CD14-positive monocyte (primary cell): ENCODE data around the gene CLUH. TPM values are rescaled to one million over a fixed set of nuclear protein-coding genes. Genes with fewer than 3 reads are reported as not detected.
"Not testable (repeated sequence)": the region's sequence is repeated elsewhere in the genome, so short reads cannot be mapped to it uniquely, and the experiment has no call there.

Source experiments
- DNase-seq, 3 donors: peaks; one replicate each; pipeline ENCODE4 v3.0.0-alpha.2; 2011 to 2022
- H2AFZ ChIP-seq: 2 replicates; pipeline ENCODE4 v1.6.0; 2012; ENCODE audit warnings: mild to moderate bottlenecking, low read depth, low read length, inconsistent platforms; ENCODE audit not compliant: insufficient read depth, poor library complexity, severe bottlenecking
- H3K27ac ChIP-seq, 2 donors: 1 replicate in 1 of 2; 2 replicates in 1 of 2; pipeline ENCODE4 v1.5.1; 2012 to 2013; ENCODE audit warnings: low read length in 2 of 2, control low read depth in 1 of 2, inconsistent platforms in 1 of 2, low read depth in 1 of 2, mild to moderate bottlenecking in 1 of 2
- H3K27me3 ChIP-seq, 2 donors: one replicate each; pipeline versions ENCODE4 v1.6.0 to v1.6.1; 2011 to 2013; ENCODE audit warnings: low read length in 2 of 2; ENCODE audit not compliant: control insufficient read depth in 2 of 2, insufficient read depth in 2 of 2
- H3K36me3 ChIP-seq, 2 donors: replicated peaks in 1 of 2; 1 replicate in 1 of 2; 2 replicates in 1 of 2; pipeline versions ENCODE4 v1.5.1 to v1.6.1; 2012 to 2013; ENCODE audit warnings: low read length in 2 of 2, control low read depth in 1 of 2, inconsistent platforms in 1 of 2, mild to moderate bottlenecking in 1 of 2; ENCODE audit not compliant: insufficient read depth in 2 of 2, control insufficient read depth in 1 of 2
- H3K4me1 ChIP-seq, 2 donors: 1 replicate in 1 of 2; 2 replicates in 1 of 2; pipeline versions ENCODE4 v1.5.1 to v1.6.1; 2012 to 2013; ENCODE audit warnings: low read length in 2 of 2, control low read depth in 1 of 2, inconsistent platforms in 1 of 2, mild to moderate bottlenecking in 1 of 2, moderate library complexity in 1 of 2; ENCODE audit not compliant: insufficient read depth in 2 of 2, control insufficient read depth in 1 of 2
- H3K4me2 ChIP-seq: replicated peaks from 2 replicates; pipeline ENCODE3; 2012; ENCODE audit warnings: low read length, moderate library complexity, mild to moderate bottlenecking; ENCODE audit not compliant: poor library complexity, severe bottlenecking; ENCODE audit errors: extremely low read depth
- H3K4me3 ChIP-seq, 3 experiments: fragments of 200-600 bp in 1 of 3; sonication (generic) in 1 of 3; replicated peaks in 1 of 3; 1 replicate in 2 of 3; 2 replicates in 1 of 3; pipeline ENCODE4 v1.5.1; 2011 to 2013; ENCODE audit warnings: low read length in 3 of 3, mild to moderate bottlenecking in 3 of 3, control low read depth in 2 of 3, low read depth in 2 of 3, inconsistent platforms in 1 of 3, moderate library complexity in 1 of 3
- H3K79me2 ChIP-seq: 2 replicates; pipeline ENCODE4 v1.6.0; 2012; ENCODE audit warnings: mild to moderate bottlenecking, control low read depth, inconsistent platforms, low read length, moderate library complexity; ENCODE audit not compliant: insufficient read depth
- H3K9ac ChIP-seq: 2 replicates; pipeline ENCODE4 v1.6.0; 2017; ENCODE audit warnings: low read length, mild to moderate bottlenecking; ENCODE audit not compliant: insufficient read depth, poor library complexity, severe bottlenecking
- H3K9me3 ChIP-seq, 2 donors: replicated peaks in 1 of 2; 1 replicate in 1 of 2; 2 replicates in 1 of 2; pipeline versions ENCODE4 v1.5.1 to v1.6.1; 2012 to 2013; ENCODE audit warnings: low read length in 2 of 2, control low read depth in 1 of 2; ENCODE audit not compliant: control insufficient read depth in 1 of 2, insufficient read depth in 1 of 2
- H4K20me1 ChIP-seq: 2 replicates; pipeline ENCODE4 v1.6.0; 2012; ENCODE audit warnings: mild to moderate bottlenecking, low read length, control low read depth, moderate library complexity; ENCODE audit not compliant: insufficient read depth
- H3K27ac Mint-ChIP-seq, 7 donors: one replicate each; pipeline ENCODE4 v1.8.0; 2020; ENCODE audit warnings: mild to moderate bottlenecking in 7 of 7, mixed read lengths in 7 of 7, moderate library complexity in 6 of 7, inconsistent platforms in 2 of 7
- H3K27me3 Mint-ChIP-seq, 3 donors: one replicate each; pipeline ENCODE4 v1.8.0; 2021 to 2022; ENCODE audit warnings: low read depth in 3 of 3, mild to moderate bottlenecking in 3 of 3, mixed read lengths in 3 of 3, moderate library complexity in 3 of 3, inconsistent platforms in 1 of 3
- H3K36me3 Mint-ChIP-seq, 2 donors: one replicate each; pipeline ENCODE4 v1.8.0; 2020; ENCODE audit warnings: mixed read lengths in 2 of 2, inconsistent platforms in 1 of 2, mild to moderate bottlenecking in 1 of 2
- H3K4me1 Mint-ChIP-seq: one replicate; pipeline ENCODE4 v1.8.0; 2020; ENCODE audit warnings: mild to moderate bottlenecking, mixed read lengths
- H3K4me3 Mint-ChIP-seq, 2 donors: one replicate each; pipeline ENCODE4 v1.8.0; 2020; ENCODE audit warnings: mild to moderate bottlenecking in 2 of 2, mixed read lengths in 2 of 2, moderate library complexity in 1 of 2
- H3K9me3 Mint-ChIP-seq, 7 donors: one replicate each; pipeline ENCODE4 v1.8.0; 2020 to 2022; ENCODE audit warnings: mixed read lengths in 7 of 7, mild to moderate bottlenecking in 6 of 7, moderate library complexity in 6 of 7, inconsistent platforms in 2 of 7
- WGBS: methylation state at CpG from one replicate; pipeline ENCODE4 v1.1.5; 2013; ENCODE audit warnings: missing lambda C conversion rate; ENCODE audit not compliant: insufficient coverage; 5-methylcytosine and 5-hydroxymethylcytosine counted together
- intact Hi-C, 2 donors: fragments of 100-400 bp; cut with micrococcal nuclease; formaldehyde crosslinking; loops; one replicate each; pipeline versions ENCODE4 v1.15.0 to v1.15.1; 2023
- polyA plus RNA-seq, 3 donors: library from polyadenylated mRNA; depleted of rRNA in 1 of 3; unstranded in 2 of 3; stranded (reverse) in 1 of 3; fragments of 300-500 nt in 2 of 3; fragments of >200 nt in 1 of 3; fragmentation: Illumina TruSeq in 2 of 3; gene quantifications; 1 replicate in 2 of 3; 2 replicates in 1 of 3; pipeline ENCODE4 v1.2.3, GENCODE V29; 2012 to 2021
- TF ChIP-seq, protein P1 (sequence below): fragments of 200-600 bp; IDR thresholded peaks from one replicate; pipeline ENCODE4 v1.8.0; 2022; ENCODE audit warnings: antibody characterized with exemption, mild to moderate bottlenecking

Gene CLUH
- polyA plus RNA-seq, 3 donors: 1.6 to 26.2 (median 4.2) TPM

DNA sequence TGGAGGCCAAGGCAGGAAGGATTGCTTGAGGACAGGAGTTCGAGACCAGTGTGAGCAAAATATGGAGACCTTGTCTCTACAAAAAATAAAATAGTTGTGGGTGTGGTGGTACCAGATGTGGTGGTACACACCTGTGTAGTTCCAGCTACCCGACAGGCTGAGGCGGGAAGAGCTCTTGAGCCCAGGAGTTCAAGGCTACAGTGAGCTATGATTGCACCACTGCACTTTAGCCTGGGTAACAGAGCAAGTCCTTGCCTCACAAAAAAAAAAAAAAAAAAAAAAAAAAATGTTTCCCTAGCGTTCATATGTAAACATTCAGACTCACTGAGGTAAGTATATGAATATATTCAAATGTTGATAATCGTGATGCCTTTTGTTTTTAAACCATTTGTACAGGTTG is 39.5 kb downstream of the CLUH start:
- DNase-seq: no peak
- Histone ChIP-seq H3K27me3 (no peaks in the 10 kb centered on the region), H3K4me1 (no peaks in the 10 kb centered on the region), H3K36me3 (peaks cover 76 to 98% of the 10 kb centered on the region in 2 donors), H2AFZ (no peak overlapping the region), H3K79me2 (peaks cover 44% of the 10 kb centered on the region), H3K9me3 (no peaks in the 10 kb centered on the region), H3K4me2 (no peak overlapping the region), H3K27ac (no peak overlapping the region), H4K20me1 (peaks cover 77% of the 10 kb centered on the region), H3K4me3 (no peak overlapping the region), H3K9ac (no peak overlapping the region)
- Mint-ChIP-seq H3K27me3 (peaks cover 0 to 2% (median 0%) of the 10 kb centered on the region in 3 donors), H3K4me1 (no peaks in the 10 kb centered on the region), H3K27ac (no peak overlapping the region), H3K9me3 (no peaks in the 10 kb centered on the region), H3K36me3 (peaks cover 65 to 90% of the 10 kb centered on the region in 2 donors), H3K4me3 (no peak overlapping the region)
- 100% methylated on average over 2 of the region's 5 CpGs for WGBS
- TF ChIP-seq, protein P1, sequence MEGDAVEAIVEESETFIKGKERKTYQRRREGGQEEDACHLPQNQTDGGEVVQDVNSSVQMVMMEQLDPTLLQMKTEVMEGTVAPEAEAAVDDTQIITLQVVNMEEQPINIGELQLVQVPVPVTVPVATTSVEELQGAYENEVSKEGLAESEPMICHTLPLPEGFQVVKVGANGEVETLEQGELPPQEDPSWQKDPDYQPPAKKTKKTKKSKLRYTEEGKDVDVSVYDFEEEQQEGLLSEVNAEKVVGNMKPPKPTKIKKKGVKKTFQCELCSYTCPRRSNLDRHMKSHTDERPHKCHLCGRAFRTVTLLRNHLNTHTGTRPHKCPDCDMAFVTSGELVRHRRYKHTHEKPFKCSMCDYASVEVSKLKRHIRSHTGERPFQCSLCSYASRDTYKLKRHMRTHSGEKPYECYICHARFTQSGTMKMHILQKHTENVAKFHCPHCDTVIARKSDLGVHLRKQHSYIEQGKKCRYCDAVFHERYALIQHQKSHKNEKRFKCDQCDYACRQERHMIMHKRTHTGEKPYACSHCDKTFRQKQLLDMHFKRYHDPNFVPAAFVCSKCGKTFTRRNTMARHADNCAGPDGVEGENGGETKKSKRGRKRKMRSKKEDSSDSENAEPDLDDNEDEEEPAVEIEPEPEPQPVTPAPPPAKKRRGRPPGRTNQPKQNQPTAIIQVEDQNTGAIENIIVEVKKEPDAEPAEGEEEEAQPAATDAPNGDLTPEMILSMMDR: no peak
- intact Hi-C loops: loop anchor here in 1 of 2 donors (10.0 kb wide), 1 partner anchor 287 kb away; no protein-coding TSS in a partner anchor

DNA sequence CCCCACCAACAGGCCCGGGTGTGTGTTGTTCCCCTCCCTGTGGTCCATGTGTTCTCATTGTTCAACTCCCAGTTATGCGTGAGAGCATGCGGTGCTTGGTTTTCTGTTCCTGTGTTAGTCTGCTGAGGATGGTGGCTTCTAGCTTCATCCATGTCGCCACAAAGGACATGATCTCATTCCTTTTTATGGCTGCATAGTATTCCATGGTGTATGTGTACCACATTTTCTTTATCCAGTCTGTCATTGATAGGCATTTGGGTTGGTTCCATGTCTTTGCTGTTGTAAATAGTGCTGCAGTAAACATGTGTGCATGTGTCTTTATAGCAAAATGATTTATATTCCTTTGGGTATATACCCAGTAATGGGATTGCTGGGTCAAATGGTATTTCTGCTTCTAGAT is 51.2 kb downstream of the CLUH start:
- H3K27me3 ChIP-seq, H3K9ac ChIP-seq, DNase-seq, H3K9me3 ChIP-seq, H2AFZ ChIP-seq, H3K9me3 Mint-ChIP-seq, H3K4me2 ChIP-seq, H3K27ac Mint-ChIP-seq, H3K4me3 ChIP-seq, H3K4me1 ChIP-seq, intact Hi-C loops, H3K4me3 Mint-ChIP-seq, H3K27ac ChIP-seq, H3K27me3 Mint-ChIP-seq: not testable (repeated sequence)
- H3K79me2 ChIP-seq: peaks cover 99% of the 10 kb centered on the region
- Mint-ChIP-seq H3K4me1 (peaks cover 40% of the 10 kb centered on the region), H3K36me3 (peaks cover 4 to 36% of the 10 kb centered on the region in 2 donors)
- H3K36me3 ChIP-seq: peaks cover 0 to 18% of the 10 kb centered on the region in 2 donors
- WGBS: 100% methylated on average over 2 of the region's 4 CpGs
- peaks cover 99% of the 10 kb centered on the region for H4K20me1 ChIP-seq

DNA sequence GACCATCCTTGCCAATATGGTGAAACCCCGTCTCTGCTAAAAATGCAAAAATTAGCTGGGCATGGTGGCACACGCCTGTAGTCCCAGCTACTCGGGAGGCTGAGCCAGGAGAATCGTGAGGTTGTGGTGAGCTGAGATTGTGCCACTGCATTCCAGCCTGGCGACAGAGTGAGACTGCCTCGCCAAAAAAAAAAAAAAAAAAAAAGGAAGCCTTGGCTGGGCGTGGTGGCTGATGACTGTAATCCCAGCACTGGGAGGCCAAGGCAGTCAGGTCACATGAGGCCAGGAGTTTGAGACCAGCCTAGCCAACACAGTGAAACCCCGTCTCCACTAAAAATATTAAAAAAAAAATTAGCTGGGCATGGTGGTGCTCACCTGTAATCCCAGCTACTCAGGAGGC is 52.2 kb downstream of the CLUH start:
- H3K27me3 Mint-ChIP-seq, H3K4me3 Mint-ChIP-seq, intact Hi-C loops, H3K9me3 ChIP-seq, H3K4me1 ChIP-seq, H2AFZ ChIP-seq, H3K9ac ChIP-seq, H3K27me3 ChIP-seq, H3K4me3 ChIP-seq, H3K9me3 Mint-ChIP-seq, H3K4me2 ChIP-seq: not testable (repeated sequence)
- Mint-ChIP-seq H3K27ac (peak overlapping the region in 6 of 7 donors; percentile 11 to 78 (median 62)), H3K4me1 (peaks cover 43% of the 10 kb centered on the region), H3K36me3 (peaks cover 3 to 37% of the 10 kb centered on the region in 2 donors)
- Histone ChIP-seq H4K20me1 (peaks cover 99% of the 10 kb centered on the region), H3K27ac (peak overlapping the region in 1 of 2 donors; percentile 69), H3K79me2 (peaks cover 99% of the 10 kb centered on the region), H3K36me3 (peaks cover 0 to 16% of the 10 kb centered on the region in 2 donors)
- DNase-seq: peak; percentile 44 to 57 (median 45)
- 22% methylated on average over 3 of the region's 8 CpGs for WGBS
